Osteoblast (primary cell): Measurements from ENCODE around the gene SERINC4. TPM values are rescaled to one million over a fixed set of nuclear protein-coding genes. Genes with fewer than 3 reads are reported as not detected.
"Not testable (repeated sequence)": the region's sequence is repeated elsewhere in the genome, so short reads cannot be mapped to it uniquely, and the experiment has no call there.

Experiments used
- DNase-seq: peaks from one replicate; pipeline ENCODE4 v3.0.0; 2011; ENCODE audit warnings: low spot score, mixed read lengths; ENCODE audit not compliant: insufficient read length; ENCODE audit errors: missing footprints
- H2AFZ ChIP-seq: 2 replicates; pipeline ENCODE4 v1.6.0; 2011; ENCODE audit warnings: mild to moderate bottlenecking, low read length
- H3K27ac ChIP-seq: 2 replicates; pipeline ENCODE4 v1.5.1; 2011; ENCODE audit warnings: mild to moderate bottlenecking, low read depth, low read length, moderate library complexity
- H3K27me3 ChIP-seq: 2 replicates; pipeline ENCODE4 v1.6.0; 2012; ENCODE audit warnings: mild to moderate bottlenecking, control low read depth, inconsistent platforms, low read length, moderate library complexity; ENCODE audit not compliant: insufficient read depth
- H3K36me3 ChIP-seq: 2 replicates; pipeline ENCODE4 v1.5.1; 2011; ENCODE audit warnings: mild to moderate bottlenecking, low read length, control low read depth, moderate library complexity; ENCODE audit not compliant: insufficient read depth
- H3K4me1 ChIP-seq: 2 replicates; pipeline ENCODE4 v1.5.1; 2011; ENCODE audit warnings: mild to moderate bottlenecking, low read length, control low read depth, moderate library complexity; ENCODE audit not compliant: insufficient read depth
- H3K4me2 ChIP-seq: 2 replicates; pipeline ENCODE4 v1.6.0; 2011; ENCODE audit warnings: mild to moderate bottlenecking, low read length; ENCODE audit not compliant: insufficient read depth
- H3K4me3 ChIP-seq: fragments of 200-600 bp; sonication (generic); 3 replicates; pipeline ENCODE4 v1.5.1; 2012; ENCODE audit warnings: mild to moderate bottlenecking, low read length, inconsistent platforms; ENCODE audit not compliant: insufficient read depth
- H3K79me2 ChIP-seq: 2 replicates; pipeline ENCODE4 v1.6.0; 2012; ENCODE audit warnings: mild to moderate bottlenecking, low read length, control low read depth, inconsistent platforms; ENCODE audit not compliant: insufficient read depth
- H3K9me3 ChIP-seq: 2 replicates; pipeline ENCODE4 v1.5.1; 2011; ENCODE audit warnings: low read depth, low read length, control low read depth
- H4K20me1 ChIP-seq: 2 replicates; pipeline ENCODE4 v1.6.0; 2012; ENCODE audit warnings: mild to moderate bottlenecking, low read length, control low read depth; ENCODE audit not compliant: insufficient read depth
- total RNA-seq: library from RNA; depleted of rRNA; stranded (reverse); fragments of >200 nt; gene quantifications from 2 replicates; pipeline ENCODE4 v1.2.3, GENCODE V29; 2012
- TF ChIP-seq, protein P1 (sequence below): IDR thresholded peaks from 2 replicates; pipeline ENCODE4 v1.5.1; 2011; ENCODE audit warnings: mild to moderate bottlenecking, low read depth, low read length, moderate library complexity; ENCODE audit errors: extremely low read depth

Gene SERINC4
- total RNA-seq: not detected in 2 replicates

DNA sequence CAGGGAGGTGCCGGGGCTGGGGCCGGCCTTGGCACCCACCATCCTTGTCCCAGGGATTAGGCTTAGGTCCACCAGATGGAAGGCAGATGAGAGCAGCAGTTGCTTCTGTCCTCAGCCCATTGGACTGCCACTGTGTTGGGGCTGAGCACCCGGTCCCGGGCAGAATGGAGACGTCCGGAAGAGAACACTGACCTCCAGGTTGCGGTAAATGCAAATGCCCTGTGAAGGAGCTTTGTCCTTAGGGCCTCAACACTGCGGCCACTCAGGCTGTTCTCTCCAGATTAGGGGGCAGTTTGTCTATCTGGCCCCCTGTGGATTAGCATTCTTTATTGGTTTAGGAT lies at the start of gene SERINC4:
SERINC4 (minus strand) TSS at position 276 of the 341 bp plus-strand sequence; CDS start at position 42, 234 bp downstream.
- no peak for DNase-seq
- H3K4me1 ChIP-seq: peaks cover 43% of the 10 kb centered on the region
- peak within 1 kb of the TSS; percentile 73 for H3K27ac ChIP-seq
- H2AFZ ChIP-seq: peak within 1 kb of the TSS; percentile 87
- H3K36me3 ChIP-seq: peaks cover 74% of the 10 kb centered on the region
- H3K79me2 ChIP-seq: peaks cover 36% of the 10 kb centered on the region
- peaks cover 28% of the 10 kb centered on the region for H4K20me1 ChIP-seq
- no peaks in the 10 kb centered on the region for H3K9me3 ChIP-seq
- no peaks in the 10 kb centered on the region for H3K27me3 ChIP-seq
- peak within 1 kb of the TSS; percentile 98 for H3K4me2 ChIP-seq
- peak within 1 kb of the TSS; percentile 85 for H3K4me3 ChIP-seq
- TF ChIP-seq, protein P1, sequence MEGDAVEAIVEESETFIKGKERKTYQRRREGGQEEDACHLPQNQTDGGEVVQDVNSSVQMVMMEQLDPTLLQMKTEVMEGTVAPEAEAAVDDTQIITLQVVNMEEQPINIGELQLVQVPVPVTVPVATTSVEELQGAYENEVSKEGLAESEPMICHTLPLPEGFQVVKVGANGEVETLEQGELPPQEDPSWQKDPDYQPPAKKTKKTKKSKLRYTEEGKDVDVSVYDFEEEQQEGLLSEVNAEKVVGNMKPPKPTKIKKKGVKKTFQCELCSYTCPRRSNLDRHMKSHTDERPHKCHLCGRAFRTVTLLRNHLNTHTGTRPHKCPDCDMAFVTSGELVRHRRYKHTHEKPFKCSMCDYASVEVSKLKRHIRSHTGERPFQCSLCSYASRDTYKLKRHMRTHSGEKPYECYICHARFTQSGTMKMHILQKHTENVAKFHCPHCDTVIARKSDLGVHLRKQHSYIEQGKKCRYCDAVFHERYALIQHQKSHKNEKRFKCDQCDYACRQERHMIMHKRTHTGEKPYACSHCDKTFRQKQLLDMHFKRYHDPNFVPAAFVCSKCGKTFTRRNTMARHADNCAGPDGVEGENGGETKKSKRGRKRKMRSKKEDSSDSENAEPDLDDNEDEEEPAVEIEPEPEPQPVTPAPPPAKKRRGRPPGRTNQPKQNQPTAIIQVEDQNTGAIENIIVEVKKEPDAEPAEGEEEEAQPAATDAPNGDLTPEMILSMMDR: no peak

DNA sequence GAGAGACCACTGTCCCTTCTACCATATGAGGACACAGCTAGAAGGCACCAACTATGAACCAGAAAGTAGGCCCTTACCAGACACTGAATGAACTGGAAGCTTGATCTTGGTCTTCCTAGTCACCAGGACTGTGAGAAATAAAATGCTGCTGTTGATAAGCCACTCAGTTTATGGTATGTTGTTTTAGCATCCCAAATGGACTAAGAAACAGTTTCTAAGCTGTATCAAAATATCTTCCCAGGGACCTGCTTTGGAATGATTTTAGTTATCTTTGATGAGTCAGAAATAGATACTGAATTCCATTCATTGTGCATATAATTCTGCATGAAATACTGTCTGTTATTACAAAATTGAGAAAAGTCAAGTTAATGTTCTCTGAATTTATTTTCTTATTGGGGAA lies 45.4 kb upstream of the SERINC4 start:
- Histone ChIP-seq H3K9me3 (no peaks in the 10 kb centered on the region), H3K27me3 (no peaks in the 10 kb centered on the region), H4K20me1 (no peaks in the 10 kb centered on the region), H3K27ac (peak overlapping the region; percentile 43), H2AFZ (no peak overlapping the region), H3K4me1 (peaks cover 4% of the 10 kb centered on the region), H3K36me3 (peaks cover 3% of the 10 kb centered on the region), H3K4me2 (no peak overlapping the region), H3K4me3 (no peak overlapping the region), H3K79me2 (no peaks in the 10 kb centered on the region)
- DNase-seq: peak; percentile 46
- TF ChIP-seq, protein P1: no peak

DNA sequence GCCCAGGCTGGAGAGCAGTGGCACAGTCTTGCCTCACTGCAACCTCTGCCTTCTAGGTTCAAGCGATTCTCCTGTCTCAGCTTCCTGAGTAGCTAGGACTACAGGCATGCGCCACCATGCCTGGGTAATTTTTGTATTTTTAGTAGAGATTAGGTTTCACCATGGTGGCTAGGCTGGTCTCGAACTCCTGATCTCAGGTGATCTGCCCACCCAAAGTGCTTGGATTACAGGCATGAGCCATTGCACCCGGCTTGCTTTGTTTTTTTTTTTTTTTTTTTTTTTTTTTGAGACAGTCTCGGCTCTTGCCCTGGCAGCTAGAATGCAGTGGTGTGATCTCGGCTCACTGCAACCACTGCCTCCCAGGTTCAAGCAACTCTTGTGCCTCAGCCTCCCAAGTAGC lies 32.5 kb upstream of the SERINC4 start:
- not testable (repeated sequence) for H3K27ac ChIP-seq, H3K36me3 ChIP-seq, H3K4me2 ChIP-seq, H3K9me3 ChIP-seq, H3K27me3 ChIP-seq, H3K4me1 ChIP-seq, DNase-seq, H3K4me3 ChIP-seq, H4K20me1 ChIP-seq, H2AFZ ChIP-seq
- H3K79me2 ChIP-seq: peaks cover 18% of the 10 kb centered on the region

DNA sequence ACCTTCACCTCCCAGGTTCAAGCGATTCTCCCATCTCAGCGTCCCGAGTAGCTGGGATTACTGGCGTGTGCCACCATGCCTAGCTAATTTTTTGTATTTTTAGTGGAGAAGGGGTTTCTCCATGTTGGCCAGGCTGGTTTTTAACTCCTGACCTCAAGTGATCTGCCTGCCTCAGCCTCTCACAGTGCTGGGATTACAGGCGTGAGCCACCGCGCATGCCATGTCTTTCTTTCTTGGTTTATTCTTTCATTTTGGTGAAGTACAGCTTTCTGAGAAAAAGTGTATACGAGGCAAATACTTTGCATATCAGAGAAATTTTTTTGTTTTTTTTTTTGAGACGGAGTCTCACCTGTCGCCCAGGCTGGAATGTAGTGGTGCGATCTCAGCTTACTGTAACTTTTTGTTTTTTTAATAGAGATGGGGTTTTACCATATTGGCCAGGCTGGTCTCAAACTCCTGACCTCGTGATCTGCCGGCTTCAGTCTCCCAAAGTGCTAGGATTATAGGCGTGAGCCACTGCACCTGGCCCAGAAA lies 31.6 kb upstream of the SERINC4 start:
- not testable (repeated sequence) for H3K9me3 ChIP-seq, H3K4me1 ChIP-seq, H4K20me1 ChIP-seq, DNase-seq, H3K4me2 ChIP-seq, H3K4me3 ChIP-seq, H3K27ac ChIP-seq, H3K36me3 ChIP-seq, H2AFZ ChIP-seq, H3K27me3 ChIP-seq
- peaks cover 24% of the 10 kb centered on the region for H3K79me2 ChIP-seq

DNA sequence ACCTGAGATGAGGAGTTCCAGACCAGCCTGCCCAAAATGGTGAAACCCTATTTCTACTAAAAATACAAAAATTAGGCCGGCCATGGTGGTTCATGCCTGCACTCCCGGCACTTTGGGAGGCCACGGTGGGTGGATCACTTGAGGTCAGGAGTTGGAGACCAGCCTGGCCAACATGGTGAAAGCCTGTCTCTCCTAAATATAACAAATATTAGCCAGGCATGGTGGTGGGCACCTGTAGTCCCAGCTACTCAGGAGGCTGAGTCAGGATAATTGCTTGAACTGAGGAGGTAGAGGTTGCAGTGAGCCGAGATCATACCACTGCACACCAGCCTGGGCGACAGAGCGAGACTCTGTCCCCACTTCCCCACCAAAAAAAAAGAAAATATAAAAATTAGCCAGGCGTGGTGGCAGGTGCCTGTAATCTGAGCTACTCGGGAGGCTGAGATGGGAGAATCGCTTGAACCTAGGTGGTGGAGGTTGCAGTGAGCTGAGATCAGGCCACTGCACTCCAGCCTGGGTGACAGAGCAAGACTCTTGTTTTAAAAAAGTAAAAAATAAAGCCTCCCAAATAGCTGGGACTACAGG lies 30.8 kb upstream of the SERINC4 start:
- not testable (repeated sequence) for H3K4me3 ChIP-seq, H3K4me1 ChIP-seq, H4K20me1 ChIP-seq, H3K4me2 ChIP-seq, DNase-seq, H3K27me3 ChIP-seq, H3K36me3 ChIP-seq, H3K27ac ChIP-seq, H2AFZ ChIP-seq, H3K9me3 ChIP-seq
- peaks cover 30% of the 10 kb centered on the region for H3K79me2 ChIP-seq

DNA sequence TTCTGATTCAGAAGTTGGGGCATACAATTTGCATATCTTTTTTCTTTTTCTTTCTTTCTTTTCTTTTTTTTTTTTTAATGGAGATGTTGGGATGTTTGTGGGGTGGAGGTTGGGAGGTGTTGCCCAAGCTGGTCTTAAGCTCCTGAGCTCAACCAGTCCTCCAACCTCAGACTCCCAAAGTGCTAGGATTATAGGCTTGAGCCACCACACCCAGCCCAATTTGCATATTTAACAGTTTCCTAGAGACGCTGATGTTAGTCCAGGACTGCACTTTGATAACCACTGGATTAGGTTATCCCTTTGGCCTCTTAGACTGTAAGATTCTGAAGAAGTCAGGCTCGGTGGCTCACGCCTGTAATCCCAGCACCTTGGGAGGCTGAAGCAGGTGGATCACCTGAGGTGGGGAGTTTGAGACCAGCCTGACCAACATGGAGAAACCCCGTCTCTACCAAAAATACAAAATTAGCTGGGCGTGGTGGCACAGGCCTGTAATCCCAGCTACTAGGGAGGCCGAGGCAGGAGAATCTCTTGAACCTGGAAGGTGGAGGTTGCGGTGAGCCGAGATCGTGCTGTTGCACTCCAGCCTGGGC lies 30.0 kb upstream of the SERINC4 start:
- not testable (repeated sequence) for H4K20me1 ChIP-seq, DNase-seq, H3K4me1 ChIP-seq, H3K27me3 ChIP-seq, H3K9me3 ChIP-seq, H3K4me3 ChIP-seq, H3K27ac ChIP-seq, H3K4me2 ChIP-seq, H3K36me3 ChIP-seq
- Histone ChIP-seq H3K79me2 (peaks cover 30% of the 10 kb centered on the region), H2AFZ (peak overlapping the region; percentile 15)
